Stomach (tissue), 9 donors: ENCODE results near the gene RTTN. TPM values are rescaled to one million over a fixed set of nuclear protein-coding genes. Genes with fewer than 3 reads are reported as not detected.

Experiments used
- DNase-seq, 2 donors: peaks; one replicate each; pipeline versions ENCODE4 v3.0.0 to v3.0.0-alpha.2; 2013 to 2019
- H3K27ac ChIP-seq, 5 donors: fragments of 200-600 bp in 4 of 5; sonication (generic) in 4 of 5; one replicate each; pipeline ENCODE4 v1.5.1; 2013 to 2019; ENCODE audit warnings: mild to moderate bottlenecking in 1 of 5, moderate library complexity in 1 of 5
- H3K27me3 ChIP-seq, 3 donors: fragments of 200-600 bp; sonication (generic); one replicate each; pipeline ENCODE4 v1.5.1; 2017 to 2019; ENCODE audit warnings: mixed run types in 1 of 3
- H3K36me3 ChIP-seq, 4 donors: fragments of 200-600 bp; sonication (generic); 1 replicate in 3 of 4; 2 replicates in 1 of 4; pipeline ENCODE4 v1.5.1; 2016 to 2019
- H3K4me1 ChIP-seq, 4 donors: fragments of 200-600 bp; sonication (generic); one replicate each; pipeline ENCODE4 v1.5.1; 2016 to 2019
- H3K4me3 ChIP-seq, 4 donors: fragments of 200-600 bp; sonication (generic) in 3 of 4; one replicate each; pipeline ENCODE4 v1.5.1; 2016 to 2019; ENCODE audit warnings: mild to moderate bottlenecking in 1 of 4
- H3K9me3 ChIP-seq, 4 donors: fragments of 200-600 bp; sonication (generic); one replicate each; pipeline ENCODE4 v1.5.1; 2016 to 2019
- EP300 ChIP-seq: sonication (generic); formaldehyde crosslinking; IDR thresholded peaks from one replicate; pipeline ENCODE4 v1.6.1; 2017; ENCODE audit warnings: antibody characterized with exemption
- POLR2A ChIP-seq, 4 donors: fragments of 450-650 bp; IDR thresholded peaks; one replicate each; pipeline ENCODE4 v1.6.1; 2016; ENCODE audit warnings: antibody characterized with exemption in 4 of 4, control low read depth in 2 of 4, mild to moderate bottlenecking in 1 of 4, moderate library complexity in 1 of 4
- POLR2AphosphoS5 ChIP-seq, 3 donors: sonication (generic); formaldehyde crosslinking; IDR thresholded peaks; one replicate each; pipeline ENCODE4 v1.6.1; 2016; ENCODE audit warnings: antibody characterized with exemption in 3 of 3
- WGBS, 5 donors: extraction: QIAGEN DNeasy Blood & Tissue Kit in 3 of 5; methylation state at CpG; one replicate each; pipeline versions ENCODE4 v1.1.5 to v1.1.7; 2013 to 2018; 5-methylcytosine and 5-hydroxymethylcytosine counted together
- intact Hi-C: fragments of 100-400 bp; cut with DNase I; formaldehyde crosslinking; loops from one replicate; pipeline ENCODE4 v1.15.1; 2023; ENCODE audit warnings: low total_unique reads
- polyA plus RNA-seq, 3 donors: library from polyadenylated mRNA; stranded (reverse); fragments of 200-250 nt; gene quantifications; one replicate each; pipeline ENCODE4 v1.2.3, GENCODE V29; 2013
- total RNA-seq, 5 donors: library from RNA; depleted of rRNA; stranded (reverse); fragments of >200 nt; gene quantifications; one replicate each; pipeline versions ENCODE4 v1.1.0 to v1.2.3, GENCODE V29; 2014 to 2016
- TF ChIP-seq, protein P1 (sequence below), 7 experiments: fragments of 450-650 bp in 4 of 7; fragments of 200-600 bp in 3 of 7; sonication (generic) in 3 of 7; IDR thresholded peaks; one replicate each; pipeline ENCODE4 v1.5.1; 2016 to 2019; ENCODE audit warnings: antibody characterized with exemption in 7 of 7, control low read depth in 2 of 7, mild to moderate bottlenecking in 1 of 7
- donor health status: healthy with polysubstance abuse.
- donor health status: Bipolar disorder and iron deficiency.
- donor health status: healthy.

The RTTN gene
- total and polyA plus RNA-seq, 8 donors: 2.1 to 52.1 (median 10.2) TPM

DNA sequence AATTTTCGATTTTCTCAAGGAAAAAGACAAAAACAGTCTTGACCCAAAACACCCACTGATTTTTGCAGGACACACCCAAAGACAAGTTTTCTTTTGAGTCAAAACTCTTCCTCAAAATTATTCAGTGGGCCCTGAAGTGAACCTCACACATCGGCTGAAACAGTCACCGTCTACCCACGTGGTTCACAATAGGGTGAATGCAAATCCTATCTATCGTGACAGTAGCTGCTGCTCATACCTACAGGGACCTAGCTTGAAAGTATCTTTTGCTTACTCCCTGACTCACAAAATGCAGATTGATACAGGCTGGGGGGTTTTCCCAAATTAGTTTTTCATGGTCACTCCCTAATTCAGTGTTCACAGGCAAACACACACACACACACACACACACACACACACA is 247.1 kb downstream of the RTTN start:
- TF ChIP-seq EP300 (no peak), POLR2A (IDR thresholded peaks at IDR 0.05) (no peak), POLR2AphosphoS5 (IDR thresholded peaks at IDR 0.05) (no peak)
- TF ChIP-seq, protein P1, sequence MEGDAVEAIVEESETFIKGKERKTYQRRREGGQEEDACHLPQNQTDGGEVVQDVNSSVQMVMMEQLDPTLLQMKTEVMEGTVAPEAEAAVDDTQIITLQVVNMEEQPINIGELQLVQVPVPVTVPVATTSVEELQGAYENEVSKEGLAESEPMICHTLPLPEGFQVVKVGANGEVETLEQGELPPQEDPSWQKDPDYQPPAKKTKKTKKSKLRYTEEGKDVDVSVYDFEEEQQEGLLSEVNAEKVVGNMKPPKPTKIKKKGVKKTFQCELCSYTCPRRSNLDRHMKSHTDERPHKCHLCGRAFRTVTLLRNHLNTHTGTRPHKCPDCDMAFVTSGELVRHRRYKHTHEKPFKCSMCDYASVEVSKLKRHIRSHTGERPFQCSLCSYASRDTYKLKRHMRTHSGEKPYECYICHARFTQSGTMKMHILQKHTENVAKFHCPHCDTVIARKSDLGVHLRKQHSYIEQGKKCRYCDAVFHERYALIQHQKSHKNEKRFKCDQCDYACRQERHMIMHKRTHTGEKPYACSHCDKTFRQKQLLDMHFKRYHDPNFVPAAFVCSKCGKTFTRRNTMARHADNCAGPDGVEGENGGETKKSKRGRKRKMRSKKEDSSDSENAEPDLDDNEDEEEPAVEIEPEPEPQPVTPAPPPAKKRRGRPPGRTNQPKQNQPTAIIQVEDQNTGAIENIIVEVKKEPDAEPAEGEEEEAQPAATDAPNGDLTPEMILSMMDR (IDR thresholded peaks at IDR 0.05): no peak
- Histone ChIP-seq H3K27me3 (no peaks in the 10 kb centered on the region), H3K9me3 (no peaks in the 10 kb centered on the region), H3K4me1 (no peaks in the 10 kb centered on the region), H3K27ac (no peak overlapping the region), H3K4me3 (no peak overlapping the region), H3K36me3 (no peaks in the 10 kb centered on the region)
- intact Hi-C loops: no loop called here
- DNase-seq: no peak
- WGBS, 5 donors: 80 to 95% (median 89%) methylated on average over 5 of the region's 5 CpGs

DNA sequence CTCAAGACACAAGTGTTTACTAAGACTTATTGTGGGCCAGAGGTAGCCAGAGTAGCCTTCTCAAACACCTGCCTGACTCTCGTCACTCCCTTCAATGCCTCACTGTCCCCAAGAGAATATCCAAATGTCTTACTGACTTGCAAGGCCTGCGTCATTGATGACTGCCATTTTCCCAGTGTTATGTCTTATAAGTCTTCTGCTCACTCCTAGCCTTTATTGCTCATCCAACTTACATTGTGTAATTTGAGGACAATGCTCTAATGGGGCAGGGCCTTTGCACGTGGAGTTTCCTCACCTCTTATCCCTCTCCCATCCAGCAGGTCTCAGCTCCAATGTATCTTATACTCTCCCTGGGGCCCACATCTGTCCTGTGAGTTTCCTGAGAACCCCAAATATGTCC is 247.7 kb downstream of the RTTN start:
- Histone ChIP-seq H3K27me3 (no peaks in the 10 kb centered on the region), H3K4me3 (no peak overlapping the region), H3K36me3 (no peaks in the 10 kb centered on the region), H3K27ac (no peak overlapping the region), H3K9me3 (no peaks in the 10 kb centered on the region), H3K4me1 (no peaks in the 10 kb centered on the region)
- intact Hi-C loops: no loop called here
- TF ChIP-seq, protein P1 (IDR thresholded peaks at IDR 0.05): no peak
- TF ChIP-seq EP300 (no peak), POLR2A (IDR thresholded peaks at IDR 0.05) (no peak)
- no peak for DNase-seq
- WGBS, 5 donors: 82 to 98% (median 86%) methylated on average over 3 of the region's 3 CpGs

DNA sequence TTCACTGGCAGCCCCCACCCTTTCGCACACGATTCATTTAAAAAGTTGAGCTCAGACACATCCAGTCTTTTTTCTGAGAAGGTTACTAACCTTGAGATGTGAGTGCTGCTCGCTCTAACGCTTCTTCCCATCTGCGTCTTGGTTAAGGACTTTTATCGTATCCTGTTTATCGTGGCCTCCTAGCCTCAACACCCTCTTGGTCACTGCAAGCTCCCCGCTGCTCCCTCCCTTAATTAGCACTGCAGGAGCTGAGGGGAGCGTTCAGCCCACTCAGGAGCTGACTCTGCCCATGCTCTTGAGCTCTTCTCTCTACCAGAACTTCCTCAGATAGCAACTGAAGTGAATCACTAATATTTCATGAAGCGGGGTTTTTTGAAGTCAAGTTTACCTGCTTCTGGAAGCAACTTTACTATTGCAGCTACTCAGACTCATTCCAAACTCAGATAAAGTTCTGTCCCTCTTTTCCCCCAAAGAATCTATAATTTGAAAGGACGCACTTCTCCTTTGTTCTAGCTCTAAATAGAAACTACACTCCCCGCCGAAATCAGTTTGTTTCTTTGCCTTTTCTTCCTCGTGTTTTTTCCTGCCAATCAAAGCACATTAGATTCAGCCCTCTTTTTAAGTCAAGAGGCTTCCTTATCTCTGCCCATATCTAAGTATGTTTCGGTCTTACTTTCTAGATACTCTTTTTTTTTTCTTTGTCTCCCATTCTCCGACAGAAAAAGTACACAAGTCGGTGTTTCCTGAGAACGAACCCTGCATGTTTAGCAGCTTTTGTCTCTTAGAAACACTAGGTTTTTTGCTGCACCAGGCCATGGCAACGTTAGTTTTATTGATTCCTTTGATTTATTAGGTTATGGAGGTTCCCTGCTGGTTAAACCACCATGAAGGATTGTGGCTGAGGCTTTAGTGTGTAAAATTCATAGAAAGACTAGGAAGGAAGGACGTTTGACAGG is 248.5 kb downstream of the RTTN start:
- Histone ChIP-seq H3K4me1 (no peaks in the 10 kb centered on the region), H3K4me3 (no peak overlapping the region), H3K27me3 (no peaks in the 10 kb centered on the region), H3K9me3 (no peaks in the 10 kb centered on the region), H3K36me3 (no peaks in the 10 kb centered on the region), H3K27ac (peak overlapping the region in 2 of 5 donors; percentile 22 to 40)
- intact Hi-C loops: no loop called here
- WGBS, 5 donors: 42 to 61% (median 54%) methylated on average over 20 of the region's 20 CpGs
- no peak for DNase-seq
- TF ChIP-seq, protein P1 (IDR thresholded peaks at IDR 0.05): no peak
- no peak for TF ChIP-seq POLR2A (IDR thresholded peaks at IDR 0.05)
- no peak for TF ChIP-seq POLR2AphosphoS5 (IDR thresholded peaks at IDR 0.05)
- no peak for TF ChIP-seq EP300

DNA sequence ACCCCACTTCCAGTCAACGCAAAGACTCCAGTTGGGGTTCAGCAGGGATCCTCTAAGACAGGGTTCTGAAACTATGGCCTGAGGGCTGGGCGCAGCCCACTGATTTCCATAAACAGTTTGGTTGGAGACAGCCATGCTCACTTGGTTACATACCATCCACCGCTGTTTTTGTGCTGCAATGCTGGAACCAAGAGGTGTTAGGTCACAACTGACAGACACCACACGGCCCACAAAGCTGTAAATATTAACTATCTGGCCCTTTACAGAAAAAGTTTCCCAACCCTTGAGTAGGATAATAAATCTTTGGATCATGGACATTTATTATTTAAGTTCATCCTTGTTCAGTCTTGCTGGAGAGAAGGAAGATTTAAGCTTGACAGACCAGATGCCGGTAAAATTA is 249.4 kb downstream of the RTTN start:
- 77 to 87% (median 81%) methylated on average over 5 of the region's 5 CpGs for WGBS, 5 donors
- intact Hi-C loops: no loop called here
- Histone ChIP-seq H3K27me3 (no peaks in the 10 kb centered on the region), H3K4me3 (no peak overlapping the region), H3K36me3 (no peaks in the 10 kb centered on the region), H3K9me3 (no peaks in the 10 kb centered on the region), H3K4me1 (no peaks in the 10 kb centered on the region), H3K27ac (peak overlapping the region in 1 of 5 donors; percentile 40)
- TF ChIP-seq POLR2A (IDR thresholded peaks at IDR 0.05) (no peak), POLR2AphosphoS5 (IDR thresholded peaks at IDR 0.05) (no peak), EP300 (no peak)
- TF ChIP-seq, protein P1 (IDR thresholded peaks at IDR 0.05): no peak
- DNase-seq: no peak
